NB4 (cell line): ENCODE results near the gene TSPAN12.

Source experiments
- DNase-seq: peaks from one replicate; pipeline ENCODE4 v3.0.0; 2010; ENCODE audit warnings: low read depth
- H3K4me3 ChIP-seq: one replicate; pipeline ENCODE4 v1.5.1; 2011; ENCODE audit warnings: mild to moderate bottlenecking, low read depth, low read length, moderate library complexity
- MYC ChIP-seq: IDR thresholded peaks from 2 replicates; pipeline ENCODE4 v1.6.1; 2011; ENCODE audit warnings: low read depth, low read length
- POLR2A ChIP-seq: IDR thresholded peaks from 2 replicates; pipeline ENCODE4 v1.6.1; 2011; ENCODE audit warnings: mild to moderate bottlenecking; ENCODE audit not compliant: insufficient read length; ENCODE audit errors: extremely low read depth
- TF ChIP-seq, protein P1 (sequence below): IDR thresholded peaks from 2 replicates; pipeline ENCODE4 v1.6.1; 2011; ENCODE audit warnings: low read depth, low read length
- TF ChIP-seq, protein P2 (sequence below): IDR thresholded peaks from one replicate; pipeline ENCODE4 v1.5.1; 2012; ENCODE audit warnings: low read depth, low read length

Gene TSPAN12

DNA sequence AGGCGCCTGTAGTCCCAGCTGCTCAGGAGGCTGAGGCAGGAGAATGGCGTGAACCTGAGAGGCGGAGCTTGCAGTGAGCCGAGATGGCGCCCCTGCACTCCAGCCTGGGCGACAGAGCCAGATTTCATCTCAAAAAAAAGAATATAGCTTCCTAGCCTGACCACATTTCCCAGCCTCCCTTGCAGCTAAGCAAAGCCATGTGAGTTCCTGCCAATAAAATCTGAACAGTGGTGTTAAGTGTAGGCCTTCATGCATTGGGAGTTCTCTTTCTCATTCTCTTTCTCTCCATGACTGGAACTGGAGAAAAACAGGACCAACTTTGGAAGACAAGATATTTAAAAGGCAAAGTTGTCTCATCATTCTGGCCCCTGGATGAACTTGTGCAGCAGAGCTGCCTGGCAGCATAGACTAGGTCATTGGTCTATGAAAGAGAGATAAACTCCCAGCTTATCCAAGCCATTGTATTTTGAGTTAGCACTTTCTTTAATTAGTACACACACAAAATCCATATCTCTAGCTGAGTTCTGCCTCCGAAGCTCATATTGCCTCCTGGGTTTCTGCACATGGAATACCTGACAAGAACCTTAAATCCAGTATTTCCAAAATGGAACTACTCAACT, 60.8 kb downstream of the TSPAN12 start:
- TF ChIP-seq, protein P1, sequence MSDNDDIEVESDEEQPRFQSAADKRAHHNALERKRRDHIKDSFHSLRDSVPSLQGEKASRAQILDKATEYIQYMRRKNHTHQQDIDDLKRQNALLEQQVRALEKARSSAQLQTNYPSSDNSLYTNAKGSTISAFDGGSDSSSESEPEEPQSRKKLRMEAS = no peak
- TF ChIP-seq MYC (no peak), POLR2A (no peak)
- TF ChIP-seq, protein P2, sequence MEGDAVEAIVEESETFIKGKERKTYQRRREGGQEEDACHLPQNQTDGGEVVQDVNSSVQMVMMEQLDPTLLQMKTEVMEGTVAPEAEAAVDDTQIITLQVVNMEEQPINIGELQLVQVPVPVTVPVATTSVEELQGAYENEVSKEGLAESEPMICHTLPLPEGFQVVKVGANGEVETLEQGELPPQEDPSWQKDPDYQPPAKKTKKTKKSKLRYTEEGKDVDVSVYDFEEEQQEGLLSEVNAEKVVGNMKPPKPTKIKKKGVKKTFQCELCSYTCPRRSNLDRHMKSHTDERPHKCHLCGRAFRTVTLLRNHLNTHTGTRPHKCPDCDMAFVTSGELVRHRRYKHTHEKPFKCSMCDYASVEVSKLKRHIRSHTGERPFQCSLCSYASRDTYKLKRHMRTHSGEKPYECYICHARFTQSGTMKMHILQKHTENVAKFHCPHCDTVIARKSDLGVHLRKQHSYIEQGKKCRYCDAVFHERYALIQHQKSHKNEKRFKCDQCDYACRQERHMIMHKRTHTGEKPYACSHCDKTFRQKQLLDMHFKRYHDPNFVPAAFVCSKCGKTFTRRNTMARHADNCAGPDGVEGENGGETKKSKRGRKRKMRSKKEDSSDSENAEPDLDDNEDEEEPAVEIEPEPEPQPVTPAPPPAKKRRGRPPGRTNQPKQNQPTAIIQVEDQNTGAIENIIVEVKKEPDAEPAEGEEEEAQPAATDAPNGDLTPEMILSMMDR = no peak
- H3K4me3 ChIP-seq = no peak overlapping the region
- DNase-seq = no peak

DNA sequence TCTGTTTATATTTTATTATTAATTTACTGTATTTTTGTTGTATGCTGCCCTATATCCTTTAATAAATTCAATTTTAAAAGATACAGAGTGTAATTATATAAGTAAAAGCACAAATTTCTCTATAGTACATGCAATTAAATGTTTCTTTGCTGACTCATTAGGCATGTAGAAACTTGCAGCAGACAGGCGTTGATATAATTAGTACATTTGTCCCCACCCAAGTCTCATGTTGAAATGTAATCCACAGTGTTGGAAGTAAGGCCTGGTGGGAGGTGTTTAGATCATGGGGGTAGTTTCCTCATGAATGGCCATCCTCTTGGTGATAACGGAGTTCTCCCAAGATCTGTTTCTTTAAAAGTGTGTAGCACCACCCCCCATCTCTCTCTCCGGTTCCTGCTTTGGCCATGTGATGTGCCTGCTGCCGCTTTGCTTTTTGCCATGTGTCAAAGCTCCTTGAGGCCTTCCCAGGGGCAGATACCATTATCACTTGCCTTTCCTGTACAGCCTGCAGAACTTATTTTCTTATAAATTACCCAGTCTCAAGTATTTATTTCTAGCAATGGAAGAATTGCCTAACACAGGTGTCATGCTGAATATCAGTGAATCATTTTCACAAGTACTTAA, 63.7 kb downstream of the TSPAN12 start:
- H3K4me3 ChIP-seq = no peak overlapping the region
- DNase-seq = no peak
- TF ChIP-seq MYC (no peak), POLR2A (no peak)
- TF ChIP-seq, protein P1 = no peak
- TF ChIP-seq, protein P2 = no peak

DNA sequence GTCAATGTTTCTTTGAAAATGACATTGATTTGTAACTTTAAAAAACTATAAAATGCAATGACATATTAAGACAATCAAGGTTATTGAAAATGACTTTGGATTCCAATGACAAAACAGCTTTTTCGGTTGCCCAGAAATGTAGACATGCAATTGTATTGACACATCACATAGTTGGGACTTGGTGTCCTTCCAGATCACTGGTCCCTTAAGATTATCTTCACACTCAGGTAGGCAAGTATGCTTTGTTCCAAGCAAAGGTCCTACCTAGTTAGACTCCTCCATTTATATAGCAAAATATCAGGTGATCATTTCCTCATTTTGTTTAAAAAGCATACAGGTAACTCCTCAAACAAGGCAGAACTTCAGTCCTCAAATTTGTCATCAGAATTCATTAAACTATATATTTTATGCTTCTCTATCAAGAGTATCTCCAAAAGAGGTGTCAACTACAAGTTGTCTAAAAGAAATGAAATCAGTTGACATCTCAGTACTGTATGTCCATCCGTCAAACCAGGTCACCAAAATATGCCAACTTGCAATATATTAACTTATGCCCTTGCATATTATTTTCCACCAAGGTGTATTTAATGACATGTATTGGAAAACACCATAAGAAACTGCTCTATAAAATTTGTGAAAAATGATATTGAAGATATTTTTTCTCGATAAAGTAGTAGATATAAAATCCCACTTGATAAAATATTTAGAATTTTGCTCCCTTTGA, 64.6 kb downstream of the TSPAN12 start:
- DNase-seq = no peak
- TF ChIP-seq, protein P2 = no peak
- TF ChIP-seq, protein P1 = no peak
- no peak for TF ChIP-seq MYC
- TF ChIP-seq POLR2A = no peak
- no peak overlapping the region for H3K4me3 ChIP-seq

DNA sequence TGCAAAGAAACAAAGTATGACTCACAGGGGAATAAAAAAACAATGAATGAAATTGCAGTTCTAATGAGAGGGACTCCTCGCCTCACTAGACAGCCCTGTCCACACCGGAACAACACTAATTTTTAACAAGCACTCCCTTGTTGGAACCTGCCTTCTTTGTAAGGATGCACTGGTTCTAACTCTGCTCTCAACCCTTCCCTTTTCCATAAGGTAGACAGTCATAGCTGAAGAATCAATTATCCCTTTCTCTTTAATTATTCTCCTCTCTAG, 65.1 kb downstream of the TSPAN12 start:
- no peak overlapping the region for H3K4me3 ChIP-seq
- TF ChIP-seq POLR2A = no peak
- TF ChIP-seq, protein P1 = no peak
- TF ChIP-seq MYC = no peak
- TF ChIP-seq, protein P2 = no peak
- DNase-seq = no peak

DNA sequence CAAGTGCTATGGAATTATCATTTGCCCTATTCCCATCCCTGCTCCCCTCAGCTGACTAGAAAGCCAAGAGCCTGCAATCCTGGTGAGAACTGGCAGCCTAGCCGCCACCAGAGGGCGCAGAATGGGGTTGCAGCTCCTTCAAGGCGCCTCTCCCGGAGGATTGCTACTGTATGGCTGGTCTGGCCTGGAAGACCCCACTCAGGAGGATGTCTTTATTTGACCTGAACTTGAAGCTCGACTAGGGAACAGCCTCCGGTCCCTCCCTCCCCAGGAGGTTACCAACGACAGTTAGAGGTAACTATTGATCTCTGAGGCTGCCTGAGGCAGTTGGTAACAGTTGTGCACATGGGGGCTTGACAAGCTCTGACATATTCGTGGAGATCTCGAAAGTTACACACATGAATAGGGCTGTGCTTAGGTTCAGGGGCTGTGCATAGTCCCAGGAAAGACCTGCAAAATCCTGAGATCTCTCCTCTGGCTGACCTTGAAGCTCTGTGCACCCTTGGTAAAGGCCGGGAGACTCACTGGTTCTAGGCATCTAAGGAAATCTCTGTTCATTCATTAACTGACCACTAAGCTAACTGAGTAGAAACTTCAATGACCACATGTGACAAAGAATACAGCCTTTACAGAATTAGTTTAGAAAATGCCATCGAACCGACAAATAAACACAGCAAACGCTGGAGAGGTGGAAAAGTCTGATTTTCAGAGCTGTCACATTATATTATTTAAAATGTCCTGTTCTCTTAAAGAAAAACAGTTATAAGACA, 65.7 kb downstream of the TSPAN12 start:
- TF ChIP-seq POLR2A = no peak
- TF ChIP-seq, protein P2 = peak; percentile 99
- no peak overlapping the region for H3K4me3 ChIP-seq
- peak; percentile 73 for DNase-seq
